NCI-H2029 treated with DMSO at 0.1 percent for 48 hours (cell line): ENCODE measurements around the gene IDH3G.

Experiments
- DNase-seq: peaks from one replicate; lab custom pipeline; 2025; lab: John Stamatoyannopoulos, UW

IDH3G gene

DNA sequence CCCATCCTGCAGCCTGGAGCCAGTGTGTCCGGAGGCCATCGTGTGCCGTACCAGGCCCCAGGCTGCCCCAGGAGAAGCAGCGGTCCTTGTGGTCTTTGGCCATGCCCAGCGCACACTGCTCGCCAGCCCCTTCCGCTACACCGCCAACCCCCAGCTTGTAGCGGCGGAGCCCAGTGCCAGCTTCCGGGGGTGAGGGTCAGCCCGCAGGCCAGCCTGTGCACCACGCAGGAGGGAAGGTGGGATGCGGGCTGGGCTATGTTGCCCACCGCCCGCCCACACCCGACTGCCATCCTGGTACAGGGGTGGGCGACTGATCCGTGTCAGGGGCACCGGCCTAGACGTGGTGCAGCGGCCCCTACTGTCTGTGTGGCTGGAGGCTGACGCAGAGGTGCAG lies 21.0 kb downstream of the IDH3G start:
- DNase-seq: no peak

- DNase-seq: no peak
These were observed 21.6 kb downstream of the IDH3G start for GRCh38 chrX:153772316-153773217.

- DNase-seq: no peak
These were observed 22.5 kb downstream of the IDH3G start for GRCh38 chrX:153771415-153772315.

- DNase-seq: no peak
These were observed 23.4 kb downstream of the IDH3G start for GRCh38 chrX:153770601-153771414.

- DNase-seq: no peak
These were observed 24.1 kb downstream of the IDH3G start for GRCh38 chrX:153769865-153770600.

DNA sequence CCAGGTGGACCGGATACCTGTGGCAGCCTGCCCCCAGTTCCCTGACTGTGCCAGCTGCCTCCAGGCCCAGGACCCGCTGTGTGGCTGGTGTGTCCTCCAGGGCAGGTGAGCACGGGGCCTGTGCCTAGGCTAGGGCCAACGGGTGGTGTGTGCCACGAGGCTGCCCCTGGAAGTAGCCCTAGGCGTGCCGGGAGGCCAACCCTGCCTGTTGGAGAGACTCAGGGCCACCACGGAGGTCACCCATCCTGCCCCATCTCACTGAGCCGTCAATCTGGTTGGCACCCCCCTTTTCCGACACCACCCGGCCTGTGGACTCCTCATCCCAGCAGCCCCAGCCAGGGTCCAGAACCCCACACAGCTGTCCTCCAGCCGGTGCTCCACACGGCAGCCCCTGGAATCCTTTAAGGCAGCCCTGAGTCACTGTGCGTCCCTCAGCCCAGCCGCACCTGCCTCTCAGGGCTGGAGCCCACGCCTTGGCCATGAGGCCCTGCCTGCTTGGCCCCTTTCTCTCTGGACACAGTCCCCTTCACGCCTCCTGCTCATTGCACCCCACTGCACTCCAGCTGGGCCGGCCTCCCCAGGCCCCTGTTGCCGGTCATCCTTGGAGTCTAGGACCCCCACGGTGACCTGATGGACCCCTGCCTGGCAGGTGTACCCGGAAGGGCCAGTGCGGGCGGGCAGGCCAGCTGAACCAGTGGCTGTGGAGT lies 24.9 kb downstream of the IDH3G start:
- DNase-seq: no peak

GRCh38 chrX:153768311-153769157 lies 25.6 kb downstream of the IDH3G start:
- DNase-seq: no peak

- no peak for DNase-seq
These were observed 26.5 kb downstream of the IDH3G start for GRCh38 chrX:153767674-153768055.

DNA sequence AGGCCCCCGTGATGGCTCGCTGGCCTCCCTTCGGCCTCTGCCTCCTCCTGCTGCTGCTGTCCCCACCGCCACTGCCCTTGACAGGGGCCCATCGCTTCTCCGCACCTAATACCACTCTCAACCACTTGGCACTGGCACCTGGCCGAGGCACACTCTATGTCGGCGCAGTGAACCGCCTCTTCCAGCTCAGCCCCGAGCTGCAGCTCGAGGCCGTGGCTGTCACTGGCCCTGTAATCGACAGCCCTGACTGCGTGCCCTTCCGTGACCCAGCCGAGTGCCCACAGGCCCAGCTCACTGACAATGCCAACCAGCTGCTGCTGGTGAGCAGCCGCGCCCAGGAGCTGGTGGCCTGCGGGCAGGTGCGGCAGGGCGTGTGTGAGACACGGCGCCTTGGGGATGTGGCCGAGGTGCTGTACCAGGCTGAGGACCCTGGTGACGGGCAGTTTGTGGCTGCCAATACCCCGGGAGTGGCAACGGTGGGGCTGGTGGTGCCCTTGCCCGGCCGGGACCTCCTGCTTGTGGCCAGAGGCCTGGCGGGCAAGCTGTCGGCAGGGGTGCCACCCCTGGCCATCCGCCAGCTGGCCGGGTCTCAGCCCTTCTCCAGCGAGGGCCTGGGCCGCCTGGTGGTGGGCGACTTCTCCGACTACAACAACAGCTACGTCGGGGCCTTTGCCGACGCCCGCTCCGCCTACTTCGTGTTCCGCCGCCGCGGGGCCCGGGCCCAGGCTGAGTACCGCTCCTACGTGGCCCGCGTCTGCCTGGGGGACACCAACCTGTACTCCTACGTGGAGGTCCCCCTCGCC lies 27.1 kb downstream of the IDH3G start:
- no peak for DNase-seq

DNA sequence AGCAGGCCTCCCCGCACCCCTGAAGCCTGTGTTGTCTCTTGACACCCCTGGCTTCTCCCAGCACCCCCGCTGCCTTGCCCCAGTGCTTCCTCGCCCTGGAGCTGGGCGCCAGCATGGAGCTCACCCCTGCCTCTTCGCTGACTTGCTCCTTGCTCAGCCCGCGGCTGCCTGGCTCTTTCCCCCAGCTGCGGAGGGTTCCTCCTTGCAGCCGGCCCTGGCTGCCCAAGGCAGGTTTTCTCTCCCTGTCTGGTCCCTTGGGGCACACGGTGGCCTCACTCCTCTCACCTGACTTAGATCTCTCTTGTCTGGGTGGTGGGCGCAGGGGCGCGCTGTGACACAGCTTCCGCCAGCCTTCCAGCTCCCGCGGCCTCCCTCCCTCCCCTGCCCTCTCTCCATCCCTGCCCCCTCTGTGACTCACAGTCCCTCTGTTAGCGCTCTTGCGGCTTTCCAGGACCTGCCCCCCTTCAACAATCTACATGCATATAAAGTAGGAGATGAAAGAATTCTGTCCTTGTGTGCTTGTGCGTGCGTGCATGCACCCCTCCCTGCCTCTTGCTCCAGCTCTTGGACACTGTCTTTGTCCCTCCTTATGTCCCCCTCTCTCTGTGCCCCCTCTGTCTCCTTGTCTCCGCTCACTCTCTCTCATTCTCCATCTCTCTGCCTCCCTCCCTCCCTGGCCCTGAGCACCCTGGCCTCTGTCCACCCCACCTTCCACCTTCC lies 27.9 kb downstream of the IDH3G start:
- no peak for DNase-seq

GRCh38 chrX:153765138-153766079 lies 28.8 kb downstream of the IDH3G start:
- DNase-seq: no peak

DNA sequence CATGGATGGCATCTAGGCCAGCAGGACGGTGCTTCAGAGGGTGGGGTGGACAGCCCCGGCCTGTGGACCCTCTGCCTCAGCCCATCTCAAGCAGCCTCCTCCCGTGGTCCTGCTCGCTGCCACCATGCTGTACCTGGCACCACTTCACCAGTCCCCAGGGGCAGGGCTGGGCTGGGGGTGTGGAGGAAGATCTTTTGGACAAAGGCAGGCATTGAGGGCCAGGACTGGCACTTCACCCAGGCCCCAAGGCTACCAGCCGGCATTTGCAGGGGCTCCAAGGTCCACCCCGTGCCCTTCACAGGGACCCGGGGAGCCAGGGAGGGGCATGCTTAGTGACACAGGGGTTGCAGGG lies 29.4 kb downstream of the IDH3G start:
- no peak for DNase-seq

GRCh38 chrX:153763989-153764755 lies 30.0 kb downstream of the IDH3G start, which contains the start of gene PLXNB3:
PLXNB3 (plus strand) TSS chrX:153764249; CDS start chrX:153765536, 1,287 bp downstream.
- DNase-seq: peak; percentile 40

DNA sequence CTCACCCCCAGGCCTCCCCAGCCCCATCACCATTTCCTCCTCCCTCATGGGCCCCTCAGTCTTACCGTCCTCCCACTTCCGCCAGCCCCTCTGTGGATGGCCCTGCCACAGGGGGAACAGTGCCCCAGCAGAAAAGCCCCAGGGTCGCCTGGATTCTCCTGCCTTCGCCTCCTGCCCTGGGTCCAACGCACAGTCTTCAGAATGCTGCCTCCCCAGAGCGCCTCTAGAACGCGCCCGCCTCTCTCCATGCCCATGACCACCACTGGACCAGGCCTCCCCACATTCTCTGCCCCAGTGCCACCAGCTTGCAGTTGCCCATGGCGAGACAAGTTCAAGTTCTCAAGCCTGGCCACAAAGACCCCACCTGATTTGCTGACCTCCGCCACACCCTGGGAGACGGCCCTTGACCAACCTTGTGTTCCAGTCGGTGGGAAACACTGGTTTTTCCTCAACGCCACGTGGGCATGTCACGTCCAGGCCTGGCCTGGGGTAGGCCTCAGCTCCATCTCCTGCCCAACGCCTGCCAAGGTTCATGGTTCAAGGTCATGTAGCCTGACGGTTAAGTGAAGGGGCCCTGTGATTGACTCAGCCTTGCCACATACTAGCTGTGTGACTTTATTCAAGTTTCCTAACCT lies 30.8 kb downstream of the IDH3G start:
- DNase-seq: no peak

GRCh38 chrX:153762626-153763173 lies 31.5 kb downstream of the IDH3G start:
- DNase-seq: no peak

GRCh38 chrX:153761863-153762262 lies 32.3 kb downstream of the IDH3G start:
- DNase-seq: no peak
